Thyroid gland (tissue), 4 donors: ENCODE measurements around the gene MFAP4.

Experiments used
- POLR2A ChIP-seq, 2 donors: fragments of 450-650 bp; IDR thresholded peaks; one replicate each; pipeline ENCODE4 v1.6.1; 2017; ENCODE audit warnings: antibody characterized with exemption in 2 of 2, mild to moderate bottlenecking in 2 of 2, moderate library complexity in 1 of 2
- TF ChIP-seq, protein P1 (sequence below), 6 experiments: fragments of 200-600 bp in 3 of 6; fragments of 450-650 bp in 3 of 6; sonication (generic) in 3 of 6; IDR thresholded peaks; one replicate each; pipeline ENCODE4 v1.5.1; 2016 to 2019; ENCODE audit warnings: antibody characterized with exemption in 6 of 6, mild to moderate bottlenecking in 2 of 6, inconsistent platforms in 1 of 6, moderate library complexity in 1 of 6

DNA sequence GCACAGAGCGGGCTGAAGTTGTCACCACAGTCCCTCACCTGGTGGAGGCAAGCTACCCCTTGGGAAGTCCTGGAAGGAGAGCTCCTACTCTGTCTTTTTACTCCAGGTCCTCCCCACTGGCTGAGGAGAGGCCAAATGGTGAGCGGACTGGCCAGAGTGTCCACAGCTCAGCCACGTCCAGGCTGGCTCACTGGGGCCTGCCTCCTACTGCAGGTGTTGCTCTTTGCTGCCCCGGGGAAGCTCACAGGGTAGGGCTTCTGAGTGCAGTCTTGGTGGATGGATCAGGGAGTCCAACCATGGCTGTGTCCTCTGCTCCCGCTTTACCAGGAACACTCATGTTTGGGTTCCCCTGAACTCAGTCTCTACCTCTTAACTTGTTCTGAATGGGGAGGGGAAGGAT is 27.1 kb downstream of the MFAP4 start:
- no peak for TF ChIP-seq POLR2A (IDR thresholded peaks at IDR 0.05)
- TF ChIP-seq, protein P1, sequence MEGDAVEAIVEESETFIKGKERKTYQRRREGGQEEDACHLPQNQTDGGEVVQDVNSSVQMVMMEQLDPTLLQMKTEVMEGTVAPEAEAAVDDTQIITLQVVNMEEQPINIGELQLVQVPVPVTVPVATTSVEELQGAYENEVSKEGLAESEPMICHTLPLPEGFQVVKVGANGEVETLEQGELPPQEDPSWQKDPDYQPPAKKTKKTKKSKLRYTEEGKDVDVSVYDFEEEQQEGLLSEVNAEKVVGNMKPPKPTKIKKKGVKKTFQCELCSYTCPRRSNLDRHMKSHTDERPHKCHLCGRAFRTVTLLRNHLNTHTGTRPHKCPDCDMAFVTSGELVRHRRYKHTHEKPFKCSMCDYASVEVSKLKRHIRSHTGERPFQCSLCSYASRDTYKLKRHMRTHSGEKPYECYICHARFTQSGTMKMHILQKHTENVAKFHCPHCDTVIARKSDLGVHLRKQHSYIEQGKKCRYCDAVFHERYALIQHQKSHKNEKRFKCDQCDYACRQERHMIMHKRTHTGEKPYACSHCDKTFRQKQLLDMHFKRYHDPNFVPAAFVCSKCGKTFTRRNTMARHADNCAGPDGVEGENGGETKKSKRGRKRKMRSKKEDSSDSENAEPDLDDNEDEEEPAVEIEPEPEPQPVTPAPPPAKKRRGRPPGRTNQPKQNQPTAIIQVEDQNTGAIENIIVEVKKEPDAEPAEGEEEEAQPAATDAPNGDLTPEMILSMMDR (IDR thresholded peaks at IDR 0.05) = no peak
